IPS-20b (cell line): ENCODE results near the gene SLC12A2.
A peak's percentile ranks its signal among the peaks of the same experiment; 100 is the strongest.

Experiments
- H3K27ac ChIP-seq: one replicate; pipeline ENCODE4 v1.5.1; 2013; ENCODE audit warnings: low read length
- H3K27me3 ChIP-seq: 2 replicates; pipeline ENCODE4 v1.6.1; 2013; ENCODE audit warnings: mild to moderate bottlenecking, low read length, inconsistent platforms; ENCODE audit not compliant: insufficient read depth
- H3K36me3 ChIP-seq: 2 replicates; pipeline ENCODE4 v1.6.1; 2013; ENCODE audit warnings: low read depth, mild to moderate bottlenecking, inconsistent platforms, low read length, moderate library complexity; ENCODE audit not compliant: insufficient read depth
- H3K4me1 ChIP-seq: 2 replicates; pipeline ENCODE4 v1.6.1; 2013; ENCODE audit warnings: mild to moderate bottlenecking, control low read depth, inconsistent platforms, low read length, moderate library complexity; ENCODE audit not compliant: insufficient read depth
- H3K4me3 ChIP-seq: 2 replicates; pipeline ENCODE4 v1.5.1; 2013; ENCODE audit warnings: mild to moderate bottlenecking, low read length, inconsistent platforms
- H3K9ac ChIP-seq: 2 replicates; pipeline ENCODE4 v1.6.1; 2013; ENCODE audit warnings: low read depth, mild to moderate bottlenecking, inconsistent platforms, low read length, moderate library complexity
- H3K9me3 ChIP-seq: 2 replicates; pipeline ENCODE4 v1.6.1; 2013; ENCODE audit warnings: mild to moderate bottlenecking, low read depth, low read length, inconsistent platforms; ENCODE audit not compliant: insufficient read depth

The SLC12A2 gene

DNA sequence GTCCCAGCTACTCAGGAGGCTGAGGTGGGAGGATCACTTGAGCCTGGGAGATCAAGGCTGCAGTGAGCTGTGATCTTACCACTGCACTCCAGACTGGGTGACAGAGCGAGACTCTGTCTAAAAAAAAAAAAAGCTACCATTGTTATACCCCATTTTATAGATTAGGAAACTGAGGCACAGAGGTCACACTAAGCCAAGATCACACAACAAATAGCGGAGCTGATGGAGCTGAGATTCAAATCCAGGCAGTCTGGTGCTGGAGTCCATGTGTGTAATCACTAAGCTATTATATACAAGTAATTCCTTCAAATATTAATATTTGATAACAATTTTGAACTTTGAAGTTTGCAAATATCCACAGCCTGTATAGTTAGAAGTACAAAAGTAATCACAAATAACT is 6.0 kb upstream of the SLC12A2 start:
- Histone ChIP-seq H3K4me1 (0 out of 2 replicates have a peak, but pooled peaks cover 2% of the 10 kb centered on the region), H3K9me3 (no peaks in the 10 kb centered on the region), H3K27me3 (peaks cover 4% of the 10 kb centered on the region; the same call in 1 of the 2 replicates), H3K4me3 (no peak overlapping the region), H3K36me3 (no peaks in the 10 kb centered on the region), H3K9ac (no peak overlapping the region), H3K27ac (no peak overlapping the region)

DNA sequence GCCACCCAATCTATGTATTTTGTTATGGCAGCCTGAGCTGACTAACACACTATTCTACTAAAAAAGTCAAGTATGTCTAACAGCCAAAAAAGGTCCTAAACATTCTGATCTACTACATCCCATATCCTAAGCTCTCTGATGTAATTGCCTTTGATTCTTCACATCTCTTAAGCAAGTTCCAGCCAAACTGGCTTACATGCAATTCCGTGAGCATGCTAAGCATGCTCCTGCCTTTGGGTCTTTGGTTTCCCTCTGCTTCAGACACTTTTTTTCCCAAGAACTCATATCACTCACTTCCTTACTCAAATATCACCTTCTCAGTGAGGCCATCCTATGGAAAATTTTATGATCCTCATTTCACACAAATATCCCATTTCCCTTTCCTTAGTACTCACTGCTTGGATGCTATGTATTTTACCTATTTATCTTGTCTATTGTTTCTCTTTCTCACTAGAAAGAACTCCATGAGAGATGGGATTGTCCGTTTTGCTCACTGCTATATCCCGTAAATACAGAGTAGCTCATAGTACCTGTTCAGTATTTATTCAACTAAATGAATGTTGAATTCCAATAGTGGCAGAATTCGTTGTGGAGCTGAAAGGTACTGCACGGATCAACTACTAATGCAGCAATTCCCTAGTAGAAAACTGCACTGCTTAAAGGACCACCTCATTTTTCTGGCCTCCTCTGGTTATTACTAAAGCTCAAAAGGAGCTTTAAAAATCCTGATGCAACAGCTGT is 2.3 kb upstream of the SLC12A2 start:
- peaks cover 26% of the 10 kb centered on the region for H3K27me3 ChIP-seq
- H3K27ac ChIP-seq = no peak overlapping the region
- H3K4me3 ChIP-seq = no peak overlapping the region
- no peaks in the 10 kb centered on the region for H3K9me3 ChIP-seq
- H3K9ac ChIP-seq = no peak overlapping the region
- no peaks in the 10 kb centered on the region for H3K36me3 ChIP-seq
- H3K4me1 ChIP-seq = peaks cover 8% of the 10 kb centered on the region

DNA sequence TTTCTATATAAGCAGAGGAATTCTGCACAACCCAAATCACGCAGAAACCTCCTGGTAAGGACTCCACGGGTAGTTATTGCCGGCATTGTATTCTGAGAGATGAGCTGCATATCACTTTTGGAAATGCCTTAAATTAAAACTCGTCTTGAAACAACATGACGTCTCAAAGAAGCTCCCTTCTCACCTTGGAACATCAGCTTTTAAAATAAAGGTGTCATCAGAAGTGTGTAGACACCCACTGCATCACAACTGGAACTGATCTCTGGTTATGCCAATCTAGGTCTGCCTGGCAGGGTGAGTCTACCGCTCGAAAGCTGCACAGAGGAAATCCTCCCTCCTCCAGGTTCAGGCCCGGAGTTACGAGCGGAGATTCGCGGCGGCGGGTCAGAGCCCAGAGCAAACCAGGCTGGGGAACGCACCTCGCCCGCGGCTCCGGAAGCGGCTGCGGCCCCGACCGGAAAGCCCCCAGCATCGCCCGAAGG is 974 bp upstream of the SLC12A2 start:
- H3K27ac ChIP-seq = no peak overlapping the region
- H3K9ac ChIP-seq = peak overlapping the region; percentile 82; the same call in 1 of the 2 replicates
- H3K4me1 ChIP-seq = peaks cover 8% of the 10 kb centered on the region
- no peaks in the 10 kb centered on the region for H3K36me3 ChIP-seq
- H3K4me3 ChIP-seq = peak overlapping the region; percentile 83
- no peaks in the 10 kb centered on the region for H3K9me3 ChIP-seq
- peaks cover 31% of the 10 kb centered on the region for H3K27me3 ChIP-seq

DNA sequence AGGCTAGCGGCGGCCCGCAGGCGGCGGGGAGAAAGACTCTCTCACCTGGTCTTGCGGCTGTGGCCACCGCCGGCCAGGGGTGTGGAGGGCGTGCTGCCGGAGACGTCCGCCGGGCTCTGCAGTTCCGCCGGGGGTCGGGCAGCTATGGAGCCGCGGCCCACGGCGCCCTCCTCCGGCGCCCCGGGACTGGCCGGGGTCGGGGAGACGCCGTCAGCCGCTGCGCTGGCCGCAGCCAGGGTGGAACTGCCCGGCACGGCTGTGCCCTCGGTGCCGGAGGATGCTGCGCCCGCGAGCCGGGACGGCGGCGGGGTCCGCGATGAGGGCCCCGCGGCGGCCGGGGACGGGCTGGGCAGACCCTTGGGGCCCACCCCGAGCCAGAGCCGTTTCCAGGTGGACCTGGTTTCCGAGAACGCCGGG is 253 bp downstream of the SLC12A2 start:
- Histone ChIP-seq H3K4me1 (peaks cover 8% of the 10 kb centered on the region), H3K9me3 (no peaks in the 10 kb centered on the region), H3K36me3 (no peaks in the 10 kb centered on the region), H3K4me3 (peak overlapping the region; percentile 83; the same call in 1 of the 2 replicates), H3K9ac (no peak overlapping the region; the same call in 1 of the 2 replicates), H3K27ac (no peak overlapping the region), H3K27me3 (peaks cover 31% of the 10 kb centered on the region)

DNA sequence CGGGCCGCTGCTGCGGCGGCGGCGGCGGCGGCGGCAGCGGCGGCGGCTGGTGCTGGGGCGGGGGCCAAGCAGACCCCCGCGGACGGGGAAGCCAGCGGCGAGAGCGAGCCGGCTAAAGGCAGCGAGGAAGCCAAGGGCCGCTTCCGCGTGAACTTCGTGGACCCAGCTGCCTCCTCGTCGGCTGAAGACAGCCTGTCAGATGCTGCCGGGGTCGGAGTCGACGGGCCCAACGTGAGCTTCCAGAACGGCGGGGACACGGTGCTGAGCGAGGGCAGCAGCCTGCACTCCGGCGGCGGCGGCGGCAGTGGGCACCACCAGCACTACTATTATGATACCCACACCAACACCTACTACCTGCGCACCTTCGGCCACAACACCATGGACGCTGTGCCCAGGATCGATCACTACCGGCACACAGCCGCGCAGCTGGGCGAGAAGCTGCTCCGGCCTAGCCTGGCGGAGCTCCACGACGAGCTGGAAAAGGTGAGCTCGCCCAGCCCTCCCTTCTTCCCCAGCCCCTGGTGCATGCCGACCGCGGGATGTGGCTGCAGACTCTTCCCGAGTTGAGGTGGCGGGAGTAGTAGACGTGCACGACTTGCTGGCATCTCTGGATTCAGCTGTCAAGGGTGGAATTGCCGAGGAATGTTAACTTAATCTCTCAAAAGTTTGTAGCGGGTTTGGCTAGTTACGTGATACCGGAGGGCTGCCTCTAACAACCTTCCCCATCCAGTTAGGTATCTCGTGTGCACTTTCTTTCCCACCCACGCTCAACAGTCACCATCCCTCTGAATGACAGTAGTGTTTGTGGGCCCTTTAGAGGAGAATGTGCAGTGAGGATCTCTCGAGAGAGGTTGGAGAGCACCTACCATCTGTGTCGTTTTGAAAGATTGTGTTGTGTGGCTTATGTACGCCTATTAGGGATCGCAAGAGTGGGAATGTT is 932 bp downstream of the SLC12A2 start:
- Histone ChIP-seq H3K9ac (peak overlapping the region; percentile 63; the same call in 1 of the 2 replicates), H3K27ac (no peak overlapping the region), H3K36me3 (no peaks in the 10 kb centered on the region), H3K9me3 (no peaks in the 10 kb centered on the region), H3K4me1 (peaks cover 8% of the 10 kb centered on the region), H3K27me3 (peaks cover 31% of the 10 kb centered on the region), H3K4me3 (peak overlapping the region; percentile 83)

DNA sequence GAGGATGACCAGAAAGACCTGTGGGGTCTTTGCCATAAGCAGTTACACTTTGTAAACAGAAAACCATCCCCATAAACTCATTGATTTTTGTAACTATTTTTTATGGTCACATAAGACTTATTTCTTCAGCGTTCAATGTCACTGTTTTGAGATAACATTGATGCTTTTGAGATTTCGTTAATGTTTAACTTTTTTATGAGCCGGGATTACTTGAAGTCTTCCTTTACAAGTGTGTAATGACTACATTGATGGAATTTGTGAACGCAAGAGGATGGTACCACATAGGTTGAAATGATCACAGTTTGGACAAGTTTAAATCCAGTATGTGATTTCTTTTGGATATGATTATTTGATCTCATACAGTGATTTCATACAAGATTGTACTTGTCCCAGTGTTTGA is 1.8 kb downstream of the SLC12A2 start:
- Histone ChIP-seq H3K27ac (no peak overlapping the region), H3K36me3 (no peaks in the 10 kb centered on the region), H3K9ac (no peak overlapping the region), H3K4me1 (peaks cover 8% of the 10 kb centered on the region), H3K4me3 (peak overlapping the region; percentile 83), H3K27me3 (peaks cover 31% of the 10 kb centered on the region), H3K9me3 (no peaks in the 10 kb centered on the region)

DNA sequence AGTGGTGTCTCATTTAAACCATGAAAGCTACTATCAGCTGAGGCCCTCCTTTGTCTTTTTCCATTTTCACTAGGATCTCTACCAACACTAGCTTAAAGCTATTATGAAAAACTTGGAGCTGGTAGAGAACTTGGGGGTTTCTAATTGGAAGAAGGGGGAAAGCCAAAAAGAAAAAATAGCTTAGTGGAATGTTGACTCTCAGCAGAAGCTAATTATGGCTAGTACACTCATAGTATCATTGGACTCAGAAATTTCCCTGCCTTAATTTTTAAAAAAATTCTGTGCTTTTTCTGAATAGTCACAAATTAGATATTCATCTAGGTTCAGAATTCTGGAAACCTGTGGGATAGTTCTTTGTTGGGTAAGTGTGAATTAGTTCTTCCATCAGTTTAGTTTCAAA is 8.0 kb downstream of the SLC12A2 start:
- H3K9me3 ChIP-seq = peaks cover 10% of the 10 kb centered on the region; the same call in 1 of the 2 replicates
- no peak overlapping the region for H3K27ac ChIP-seq
- H3K4me3 ChIP-seq = no peak overlapping the region
- 0 out of 2 replicates have a peak, but pooled peaks cover 4% of the 10 kb centered on the region for H3K4me1 ChIP-seq
- H3K27me3 ChIP-seq = peaks cover 2% of the 10 kb centered on the region; the same call in 1 of the 2 replicates
- H3K36me3 ChIP-seq = no peaks in the 10 kb centered on the region
- H3K9ac ChIP-seq = no peak overlapping the region

DNA sequence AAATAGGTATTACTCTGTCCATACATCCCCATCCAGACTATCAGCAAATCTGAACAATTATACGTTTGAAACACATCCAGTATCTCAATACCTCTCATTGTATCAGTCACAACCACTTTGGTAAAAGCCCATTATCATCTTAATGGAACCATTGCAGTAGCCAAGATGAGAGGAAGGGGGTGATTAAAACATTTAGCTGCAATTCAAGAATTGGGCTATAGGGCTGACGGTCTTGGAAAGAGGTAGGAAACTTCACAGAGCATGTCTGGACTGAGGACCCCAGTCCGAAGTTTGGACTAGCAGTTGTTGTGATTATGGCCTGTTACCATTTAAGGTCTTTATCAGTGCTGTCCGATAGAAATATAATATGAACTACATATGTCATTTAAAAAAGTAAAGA is 8.6 kb downstream of the SLC12A2 start:
- no peaks in the 10 kb centered on the region for H3K36me3 ChIP-seq
- no peak overlapping the region for H3K4me3 ChIP-seq
- H3K9ac ChIP-seq = no peak overlapping the region
- peaks cover 16% of the 10 kb centered on the region; the same call in 1 of the 2 replicates for H3K9me3 ChIP-seq
- 0 out of 2 replicates have a peak, but pooled peaks cover 4% of the 10 kb centered on the region for H3K4me1 ChIP-seq
- no peaks in the 10 kb centered on the region for H3K27me3 ChIP-seq
- no peak overlapping the region for H3K27ac ChIP-seq

DNA sequence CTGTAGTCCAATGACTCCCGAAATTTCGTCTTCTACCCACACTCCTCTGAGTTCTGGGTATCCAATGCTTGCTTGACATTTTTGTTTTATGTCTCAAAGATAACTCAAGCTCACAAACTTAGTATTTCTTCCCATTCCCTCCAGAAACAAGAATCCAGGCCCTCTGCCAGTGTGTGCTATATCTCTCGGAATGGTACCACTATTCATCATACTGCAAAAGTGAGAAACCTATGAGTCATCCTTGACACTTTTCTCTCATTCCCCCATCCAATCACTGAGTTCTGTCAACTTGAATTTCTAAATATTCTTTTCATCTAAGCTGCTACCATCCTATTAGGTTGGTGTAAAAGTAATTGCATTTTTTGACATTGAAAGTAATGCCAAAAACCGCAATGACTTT is 9.8 kb downstream of the SLC12A2 start:
- 0 out of 2 replicates have a peak, but pooled peaks cover 4% of the 10 kb centered on the region for H3K4me1 ChIP-seq
- H3K27ac ChIP-seq = no peak overlapping the region
- no peak overlapping the region for H3K9ac ChIP-seq
- H3K27me3 ChIP-seq = no peaks in the 10 kb centered on the region
- no peaks in the 10 kb centered on the region for H3K36me3 ChIP-seq
- no peak overlapping the region for H3K4me3 ChIP-seq
- peaks cover 26% of the 10 kb centered on the region for H3K9me3 ChIP-seq

DNA sequence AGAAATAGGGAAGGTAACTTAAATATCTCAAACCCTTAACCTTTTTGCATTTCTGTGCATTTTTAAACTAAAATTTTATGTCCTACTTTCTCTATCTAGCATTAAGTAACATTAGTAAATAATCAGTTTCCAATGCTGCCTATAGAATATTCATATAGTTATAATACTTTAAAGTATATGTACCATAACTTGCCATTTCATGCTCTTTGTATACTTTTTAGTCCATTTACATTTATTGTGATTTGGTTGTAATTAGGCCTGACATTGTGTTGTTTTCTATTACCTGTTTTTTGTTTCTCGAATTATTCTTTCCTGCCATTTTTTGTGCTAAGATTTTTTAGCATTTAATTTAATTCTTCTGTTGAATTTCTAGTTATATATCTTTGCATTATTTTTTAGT is 13.7 kb downstream of the SLC12A2 start:
- no peaks in the 10 kb centered on the region for H3K36me3 ChIP-seq
- peaks cover 26% of the 10 kb centered on the region for H3K9me3 ChIP-seq
- H3K4me1 ChIP-seq = 0 out of 2 replicates have a peak, but pooled peaks cover under 1% of the 10 kb centered on the region
- H3K4me3 ChIP-seq = no peak overlapping the region
- H3K27ac ChIP-seq = no peak overlapping the region
- no peak overlapping the region for H3K9ac ChIP-seq
- no peaks in the 10 kb centered on the region for H3K27me3 ChIP-seq

DNA sequence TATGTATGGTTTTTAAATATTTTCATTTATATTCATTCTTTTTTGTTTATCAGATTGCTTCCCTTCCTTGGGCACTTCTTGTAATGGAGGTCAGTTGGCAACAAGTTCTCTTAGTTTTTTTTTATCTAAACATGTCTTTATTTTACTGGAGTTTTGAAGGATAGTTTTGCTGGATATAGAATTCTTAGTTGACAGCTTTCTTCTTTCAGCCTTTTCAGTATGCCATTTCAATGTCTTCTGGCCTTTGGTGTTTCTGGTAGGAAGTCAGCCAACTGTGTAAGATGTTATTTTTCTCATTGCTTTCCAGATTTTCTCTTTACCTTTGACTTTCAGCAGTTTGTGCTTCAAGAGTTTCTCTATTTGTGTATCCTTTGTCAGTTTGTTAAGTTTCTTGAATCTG is 14.2 kb downstream of the SLC12A2 start:
- no peaks in the 10 kb centered on the region for H3K36me3 ChIP-seq
- H3K27ac ChIP-seq = no peak overlapping the region
- no peak overlapping the region for H3K4me3 ChIP-seq
- peaks cover 26% of the 10 kb centered on the region for H3K9me3 ChIP-seq
- H3K27me3 ChIP-seq = no peaks in the 10 kb centered on the region
- no peak overlapping the region for H3K9ac ChIP-seq
- H3K4me1 ChIP-seq = no peaks in the 10 kb centered on the region
